Measurements from ENCODE around the gene PACSIN2. TPM values are rescaled to one million over a fixed set of nuclear protein-coding genes. Genes with fewer than 3 reads are reported as not detected.
"Not testable (repeated sequence)": the region's sequence is repeated elsewhere in the genome, so short reads cannot be mapped to it uniquely, and the experiment has no call there.

The PACSIN2 gene
- polyA plus RNA-seq, 3 donors from 2014 or later, result 18.4 to 31.6 (median 23.0) TPM

- H3K27me3 Mint-ChIP-seq (ENCODE audit: low read depth in 3 of 3), result peaks cover 0 to 7% (median 0%) of the 10 kb centered on the region in 3 donors
- H3K27ac Mint-ChIP-seq, result no peak overlapping the region
- H3K4me3 Mint-ChIP-seq, result no peak overlapping the region
- no peak for DNase-seq
- H3K4me1 Mint-ChIP-seq, result peaks cover 38 to 43% of the 10 kb centered on the region in 2 donors
- H3K9me3 Mint-ChIP-seq, result no peaks in the 10 kb centered on the region
- H3K36me3 Mint-ChIP-seq, result peaks cover 0 to 6% (median 0%) of the 10 kb centered on the region in 3 donors
These were observed 76.5 kb downstream of the PACSIN2 start for GRCh38 chr22:42938449-42938848.

- Mint-ChIP-seq H3K4me1 (peaks cover 47 to 55% of the 10 kb centered on the region in 2 donors), H3K27ac (peak overlapping the region in 4 of 6 donors; percentile 28 to 69 (median 54)), H3K36me3 (peaks cover 0 to 6% (median 0%) of the 10 kb centered on the region in 3 donors), H3K9me3 (no peaks in the 10 kb centered on the region), H3K4me3 (peak overlapping the region in 2 of 5 donors; percentile 25 to 48), H3K27me3 (ENCODE audit: low read depth in 3 of 3) (peaks cover 0 to 7% (median 0%) of the 10 kb centered on the region in 3 donors)
- no peak for DNase-seq
These were observed 77.6 kb downstream of the PACSIN2 start for GRCh38 chr22:42937164-42937843.

GRCh38 chr22:42936680-42937079 is 78.3 kb downstream of the PACSIN2 start:
- H3K36me3 Mint-ChIP-seq; DNase-seq; H3K27me3 Mint-ChIP-seq (ENCODE audit: low read depth in 3 of 3); H3K9me3 Mint-ChIP-seq: not testable (repeated sequence)
- peak overlapping the region in 1 of 5 donors; percentile 48 for H3K4me3 Mint-ChIP-seq
- H3K4me1 Mint-ChIP-seq, result peaks cover 53 to 61% of the 10 kb centered on the region in 2 donors
- peak overlapping the region in 3 of 6 donors; percentile 28 to 68 (median 29) for H3K27ac Mint-ChIP-seq

GRCh38 chr22:42934338-42934737 is 80.6 kb downstream of the PACSIN2 start:
- Mint-ChIP-seq H3K27me3 (ENCODE audit: low read depth in 3 of 3) (peaks cover 2 to 3% (median 2%) of the 10 kb centered on the region in 3 donors), H3K27ac (peak overlapping the region in 2 of 6 donors; percentile 6 to 17), H3K36me3 (no peaks in the 10 kb centered on the region), H3K4me1 (peaks cover 61 to 72% of the 10 kb centered on the region in 2 donors), H3K9me3 (no peaks in the 10 kb centered on the region), H3K4me3 (peak overlapping the region in 1 of 5 donors; percentile 30)
- no peak for DNase-seq

- Mint-ChIP-seq H3K36me3 (peaks cover 0 to 4% (median 2%) of the 10 kb centered on the region in 3 donors), H3K27ac (peak overlapping the region in 5 of 6 donors; percentile 6 to 61 (median 9)), H3K9me3 (no peaks in the 10 kb centered on the region), H3K4me1 (peaks cover 63 to 71% of the 10 kb centered on the region in 2 donors), H3K4me3 (peak overlapping the region in 4 of 5 donors; percentile 5 to 49 (median 27)), H3K27me3 (ENCODE audit: low read depth in 3 of 3) (peaks cover 2 to 3% (median 2%) of the 10 kb centered on the region in 3 donors)
- DNase-seq, result peak in 1 of 3 donors; percentile 9
These were observed 81.4 kb downstream of the PACSIN2 start for GRCh38 chr22:42933485-42934091.

- peaks cover 2 to 3% (median 2%) of the 10 kb centered on the region in 3 donors for H3K27me3 Mint-ChIP-seq (ENCODE audit: low read depth in 3 of 3)
- H3K4me3 Mint-ChIP-seq, result peak overlapping the region in 4 of 5 donors; percentile 5 to 49 (median 27)
- peaks cover 0 to 4% (median 2%) of the 10 kb centered on the region in 3 donors for H3K36me3 Mint-ChIP-seq
- no peak for DNase-seq
- H3K9me3 Mint-ChIP-seq, result no peaks in the 10 kb centered on the region
- peak overlapping the region in 1 of 6 donors; percentile 9 for H3K27ac Mint-ChIP-seq
- H3K4me1 Mint-ChIP-seq, result peaks cover 60 to 66% of the 10 kb centered on the region in 2 donors
These were observed 82.0 kb downstream of the PACSIN2 start for GRCh38 chr22:42932857-42933484.

GRCh38 chr22:42932197-42932519 is 82.8 kb downstream of the PACSIN2 start:
- Mint-ChIP-seq H3K36me3 (peaks cover 0 to 4% (median 2%) of the 10 kb centered on the region in 3 donors), H3K4me3 (peak overlapping the region in 1 of 5 donors; percentile 20), H3K9me3 (no peaks in the 10 kb centered on the region), H3K27me3 (ENCODE audit: low read depth in 3 of 3) (peaks cover 2 to 3% (median 2%) of the 10 kb centered on the region in 3 donors), H3K4me1 (peaks cover 52 to 58% of the 10 kb centered on the region in 2 donors), H3K27ac (peak overlapping the region in 3 of 6 donors; percentile 36 to 82 (median 57))
- DNase-seq, result no peak

GRCh38 chr22:42931421-42932196 is 83.3 kb downstream of the PACSIN2 start:
- peak overlapping the region in 1 of 5 donors; percentile 20 for H3K4me3 Mint-ChIP-seq

GRCh38 chr22:42930810-42931420 is 84.0 kb downstream of the PACSIN2 start:
- no peak for DNase-seq
- Mint-ChIP-seq H3K4me3 (no peak overlapping the region), H3K36me3 (peaks cover 0 to 5% (median 4%) of the 10 kb centered on the region in 3 donors), H3K9me3 (no peaks in the 10 kb centered on the region), H3K27me3 (ENCODE audit: low read depth in 3 of 3) (peaks cover 2 to 3% (median 2%) of the 10 kb centered on the region in 3 donors), H3K27ac (peak overlapping the region in 4 of 6 donors; percentile 18 to 60 (median 48)), H3K4me1 (peaks cover 55 to 61% of the 10 kb centered on the region in 2 donors)

More at GRCh38 chr22:42931421-42932196, 83.3 kb downstream of the PACSIN2 start:
- no peak for DNase-seq
- Mint-ChIP-seq H3K9me3 (no peaks in the 10 kb centered on the region), H3K27me3 (ENCODE audit: low read depth in 3 of 3) (peaks cover 2 to 3% (median 2%) of the 10 kb centered on the region in 3 donors), H3K36me3 (peaks cover 0 to 5% (median 4%) of the 10 kb centered on the region in 3 donors), H3K4me1 (peaks cover 53 to 58% of the 10 kb centered on the region in 2 donors), H3K27ac (peak overlapping the region in 5 of 6 donors; percentile 18 to 57 (median 38))

- Mint-ChIP-seq H3K4me3 (no peak overlapping the region), H3K36me3 (peaks cover 0 to 5% (median 4%) of the 10 kb centered on the region in 3 donors), H3K4me1 (peaks cover 62 to 72% of the 10 kb centered on the region in 2 donors), H3K27ac (peak overlapping the region in 2 of 6 donors; percentile 9 to 11), H3K27me3 (ENCODE audit: low read depth in 3 of 3) (peaks cover 3 to 4% (median 4%) of the 10 kb centered on the region in 3 donors), H3K9me3 (no peaks in the 10 kb centered on the region)
- no peak for DNase-seq
These were observed 85.2 kb downstream of the PACSIN2 start for GRCh38 chr22:42929838-42930155.

- peaks cover 59 to 72% of the 10 kb centered on the region in 2 donors for H3K4me1 Mint-ChIP-seq
- no peak for DNase-seq
These were observed 85.7 kb downstream of the PACSIN2 start for GRCh38 chr22:42928969-42929837.

GRCh38 chr22:42927966-42928365 is 87.0 kb downstream of the PACSIN2 start:
- Mint-ChIP-seq H3K4me1 (peaks cover 53 to 67% of the 10 kb centered on the region in 2 donors), H3K9me3 (no peaks in the 10 kb centered on the region), H3K27me3 (ENCODE audit: low read depth in 3 of 3) (peaks cover 3 to 4% (median 4%) of the 10 kb centered on the region in 3 donors), H3K36me3 (peaks cover 0 to 5% (median 4%) of the 10 kb centered on the region in 3 donors), H3K4me3 (no peak overlapping the region), H3K27ac (no peak overlapping the region)
- DNase-seq, result no peak

More at GRCh38 chr22:42928969-42929837, 85.7 kb downstream of the PACSIN2 start:
- Mint-ChIP-seq H3K9me3 (no peaks in the 10 kb centered on the region), H3K4me3 (no peak overlapping the region), H3K36me3 (peaks cover 0 to 5% (median 4%) of the 10 kb centered on the region in 3 donors), H3K27ac (peak overlapping the region in 1 of 6 donors; percentile 11), H3K27me3 (ENCODE audit: low read depth in 3 of 3) (peaks cover 3 to 4% (median 4%) of the 10 kb centered on the region in 3 donors)
